ENCODE measurements around the gene PTOV1.

GRCh38 chr19:49861107-49861506 is 10.1 kb downstream of the PTOV1 start:
- TF ChIP-seq CTCF (IDR thresholded peaks at IDR 0.05; ENCODE audit: low read depth, low read length) (no peak), EZH2phosphoT487 (IDR thresholded peaks at IDR 0.05; ENCODE audit: low read depth) (no peak)

Measured in OCI-LY3 (cell line).